Measurements from ENCODE around the gene EXOSC9.
A peak's percentile ranks its signal among the peaks of the same experiment; 100 is the strongest.

EXOSC9 gene

GRCh38 chr4:121786221-121786620 is 14.9 kb upstream of the EXOSC9 start:
- no peak overlapping the region for H3K4me3 ChIP-seq (ENCODE audit: low read depth, low read length)
- DNase-seq (ENCODE audit: low read depth): no peak

GRCh38 chr4:121788896-121789295 is 12.2 kb upstream of the EXOSC9 start:
- DNase-seq (ENCODE audit: low read depth): no peak
- no peak overlapping the region for H3K4me3 ChIP-seq (ENCODE audit: low read depth, low read length)

- DNase-seq (ENCODE audit: low read depth): no peak
- no peak overlapping the region for H3K4me3 ChIP-seq (ENCODE audit: low read depth, low read length)
Measured at GRCh38 chr4:121789455-121789854, 11.7 kb upstream of the EXOSC9 start.

- H3K4me3 ChIP-seq (ENCODE audit: low read depth, low read length): no peak overlapping the region
- DNase-seq (ENCODE audit: low read depth): peak; percentile 56
Measured at GRCh38 chr4:121789960-121790829, 10.9 kb upstream of the EXOSC9 start.

GRCh38 chr4:121790976-121791375 is 10.1 kb upstream of the EXOSC9 start:
- H3K4me3 ChIP-seq (ENCODE audit: low read depth, low read length): no peak overlapping the region
- DNase-seq (ENCODE audit: low read depth): no peak

- no peak overlapping the region for H3K4me3 ChIP-seq (ENCODE audit: low read depth, low read length)
- DNase-seq (ENCODE audit: low read depth): peak; percentile 31
Measured at GRCh38 chr4:121791481-121791880, 9.6 kb upstream of the EXOSC9 start.

GRCh38 chr4:121792966-121793365 is 8.2 kb upstream of the EXOSC9 start:
- H3K4me3 ChIP-seq (ENCODE audit: low read depth, low read length): no peak overlapping the region
- no peak for DNase-seq (ENCODE audit: low read depth)

- no peak for DNase-seq (ENCODE audit: low read depth)
- no peak overlapping the region for H3K4me3 ChIP-seq (ENCODE audit: low read depth, low read length)
Measured at GRCh38 chr4:121794505-121795188, 6.5 kb upstream of the EXOSC9 start.

GRCh38 chr4:121796283-121796682 is 4.8 kb upstream of the EXOSC9 start:
- H3K4me3 ChIP-seq (ENCODE audit: low read depth, low read length): no peak overlapping the region
- no peak for DNase-seq (ENCODE audit: low read depth)

- no peak for DNase-seq (ENCODE audit: low read depth)
- no peak overlapping the region for H3K4me3 ChIP-seq (ENCODE audit: low read depth, low read length)
Measured at GRCh38 chr4:121799208-121799823, 1.8 kb upstream of the EXOSC9 start.

GRCh38 chr4:121799867-121800501 is 1.1 kb upstream of the EXOSC9 start:
- H3K4me3 ChIP-seq (ENCODE audit: low read depth, low read length): no peak overlapping the region
- no peak for DNase-seq (ENCODE audit: low read depth)

GRCh38 chr4:121800638-121800960 is 524 bp upstream of the EXOSC9 start:
- DNase-seq (ENCODE audit: low read depth): no peak
- peak overlapping the region; percentile 100 for H3K4me3 ChIP-seq (ENCODE audit: low read depth, low read length)

GRCh38 chr4:121801715-121802075 is 572 bp downstream of the EXOSC9 start:
- DNase-seq (ENCODE audit: low read depth): no peak

GRCh38 chr4:121806411-121806810 is 5.3 kb downstream of the EXOSC9 start:
- no peak for DNase-seq (ENCODE audit: low read depth)

More at GRCh38 chr4:121801715-121802075, 572 bp downstream of the EXOSC9 start:
- peak overlapping the region; percentile 100 for H3K4me3 ChIP-seq (ENCODE audit: low read depth, low read length)

GRCh38 chr4:121811122-121811521 is 10.0 kb downstream of the EXOSC9 start:
- H3K4me3 ChIP-seq (ENCODE audit: low read depth, low read length): no peak overlapping the region

More at GRCh38 chr4:121806411-121806810, 5.3 kb downstream of the EXOSC9 start:
- no peak overlapping the region for H3K4me3 ChIP-seq (ENCODE audit: low read depth, low read length)

GRCh38 chr4:121814756-121815155 is 13.6 kb downstream of the EXOSC9 start:
- no peak overlapping the region for H3K4me3 ChIP-seq (ENCODE audit: low read depth, low read length)
- DNase-seq (ENCODE audit: low read depth): no peak

More at GRCh38 chr4:121811122-121811521, 10.0 kb downstream of the EXOSC9 start:
- DNase-seq (ENCODE audit: low read depth): no peak

- no peak overlapping the region for H3K4me3 ChIP-seq (ENCODE audit: low read depth, low read length)
Measured at GRCh38 chr4:121817006-121817405, 15.9 kb downstream of the EXOSC9 start.

GRCh38 chr4:121817701-121818100 is 16.6 kb downstream of the EXOSC9 start:
- no peak for DNase-seq (ENCODE audit: low read depth)
- no peak overlapping the region for H3K4me3 ChIP-seq (ENCODE audit: low read depth, low read length)

More at GRCh38 chr4:121817006-121817405, 15.9 kb downstream of the EXOSC9 start:
- DNase-seq (ENCODE audit: low read depth): no peak

- no peak for DNase-seq (ENCODE audit: low read depth)
- no peak overlapping the region for H3K4me3 ChIP-seq (ENCODE audit: low read depth, low read length)
Measured at GRCh38 chr4:121818215-121818614, 17.1 kb downstream of the EXOSC9 start.
